HEK293T (cell line): ENCODE measurements around the gene BRAT1.

Experiments used
- BHLHE40 ChIP-seq: fragments of 450-650 bp; IDR thresholded peaks from 2 replicates; pipeline ENCODE4 v1.6.1; 2016; ENCODE audit warnings: mild to moderate bottlenecking, moderate library complexity, borderline replicate concordance
- FOXA1 ChIP-seq: fragments of 450-650 bp; IDR thresholded peaks from 2 replicates; pipeline ENCODE4 v1.6.1; 2016; ENCODE audit warnings: mild to moderate bottlenecking
- FOXM1 ChIP-seq: fragments of 450-650 bp; IDR thresholded peaks from 2 replicates; pipeline ENCODE4 v1.6.1; 2017; ENCODE audit warnings: mild to moderate bottlenecking, borderline replicate concordance
- LEF1 ChIP-seq: fragments of 450-650 bp; IDR thresholded peaks from 2 replicates; pipeline ENCODE4 v1.6.1; 2017; ENCODE audit warnings: mild to moderate bottlenecking, borderline replicate concordance
- NFRKB ChIP-seq: fragments of 450-650 bp; IDR thresholded peaks from 2 replicates; pipeline ENCODE4 v1.6.1; 2016; ENCODE audit warnings: mild to moderate bottlenecking, moderate library complexity
- SP1 ChIP-seq: fragments of 450-650 bp; IDR thresholded peaks from 2 replicates; pipeline ENCODE4 v1.6.1; 2017
- SUZ12 ChIP-seq: fragments of 450-650 bp; IDR thresholded peaks from 2 replicates; pipeline ENCODE4 v1.6.1; 2016; ENCODE audit warnings: mild to moderate bottlenecking
- TARDBP ChIP-seq: fragments of 450-650 bp; IDR thresholded peaks from 2 replicates; pipeline ENCODE4 v1.6.1; 2016
- ZNF384 ChIP-seq: fragments of 450-650 bp; IDR thresholded peaks from 2 replicates; pipeline ENCODE4 v1.6.1; 2016

DNA sequence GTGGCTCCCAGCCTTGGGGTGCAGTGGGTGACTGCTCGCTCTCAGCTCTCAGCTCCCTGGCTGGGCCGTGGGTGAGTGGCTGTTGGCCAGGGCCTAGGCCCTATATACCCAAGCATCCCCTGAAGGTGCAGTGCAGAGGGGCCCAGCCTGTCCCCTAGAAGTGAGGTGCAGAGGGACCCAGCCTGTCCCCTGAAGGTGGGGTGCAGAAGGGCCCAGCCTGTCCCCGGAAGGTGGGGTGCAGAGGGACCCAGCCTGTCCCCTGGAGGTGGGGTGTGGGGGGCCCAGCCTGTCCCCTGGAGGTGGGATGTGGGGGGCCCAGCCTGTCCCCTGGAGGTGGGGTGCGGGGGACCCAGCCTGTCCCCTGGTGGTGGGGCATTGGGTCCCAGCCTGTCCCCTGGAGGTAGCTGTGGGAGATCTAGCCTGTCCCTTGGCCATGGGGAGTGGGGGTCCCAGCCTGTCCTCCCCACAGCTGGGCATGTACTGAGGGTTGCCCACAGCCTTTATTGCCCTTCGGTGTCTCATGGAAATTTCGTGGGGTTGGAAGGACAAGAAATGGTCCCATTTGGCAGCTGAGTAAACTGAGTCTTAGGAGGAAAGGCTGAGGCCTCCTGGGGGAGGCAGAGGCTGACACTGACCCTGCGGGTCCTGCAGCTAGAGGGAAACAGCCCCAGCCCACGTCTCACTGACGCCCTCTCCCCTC is 53.2 kb downstream of the BRAT1 start:
- TF ChIP-seq BHLHE40 (no peak), SP1 (no peak), FOXA1 (no peak), TARDBP (no peak), NFRKB (no peak), LEF1 (no peak), SUZ12 (no peak), ZNF384 (no peak), FOXM1 (no peak)
